ENCODE measurements around the gene UBA7.

The UBA7 gene

GRCh38 chr3:49813497-49814174 is at the start of gene UBA7:
Gene UBA7 (minus strand): TSS chr3:49813953. CDS start chr3:49813787, 166 bp downstream.
- Histone ChIP-seq H3K27me3 (ENCODE audit: insufficient read depth, low read length) (no peaks in the 10 kb centered on the region), H3F3A (ENCODE audit: insufficient read depth, low read length) (no peaks in the 10 kb centered on the region), H3K36me3 (ENCODE audit: insufficient read depth, low read length) (no peaks in the 10 kb centered on the region), H2AFZ (ENCODE audit: low read length) (peak within 1 kb of the TSS; percentile 94; the same call in 1 of the 2 replicates), H3K4me2 (ENCODE audit: low read length) (peak within 1 kb of the TSS; percentile 54), H4K20me1 (ENCODE audit: insufficient read depth, low read length) (no peaks in the 10 kb centered on the region), H3K27ac (ENCODE audit: low read depth, low read length, poor library complexity, severe bottlenecking) (no peak within 1 kb of the TSS), H3K9ac (ENCODE audit: low read length) (peak within 1 kb of the TSS; percentile 19; the same call in 1 of the 2 replicates), H3K4me3 (ENCODE audit: low read depth, low read length, poor library complexity, severe bottlenecking) (peak within 1 kb of the TSS; percentile 25), H3K9me2 (ENCODE audit: low read depth, low read length) (no peaks in the 10 kb centered on the region), H3K79me2 (ENCODE audit: insufficient read depth, low read length) (no peaks in the 10 kb centered on the region), H3K9me3 (ENCODE audit: low read length) (no peaks in the 10 kb centered on the region), H3K4me1 (ENCODE audit: insufficient read depth, low read length, severe bottlenecking) (peaks cover 6% of the 10 kb centered on the region)
- TF ChIP-seq EZH2 (IDR thresholded peaks at IDR 0.05; ENCODE audit: borderline replicate concordance, low read length): no peak
- TF ChIP-seq CTCF (IDR thresholded peaks at IDR 0.05; ENCODE audit: low read length): no peak

DNA sequence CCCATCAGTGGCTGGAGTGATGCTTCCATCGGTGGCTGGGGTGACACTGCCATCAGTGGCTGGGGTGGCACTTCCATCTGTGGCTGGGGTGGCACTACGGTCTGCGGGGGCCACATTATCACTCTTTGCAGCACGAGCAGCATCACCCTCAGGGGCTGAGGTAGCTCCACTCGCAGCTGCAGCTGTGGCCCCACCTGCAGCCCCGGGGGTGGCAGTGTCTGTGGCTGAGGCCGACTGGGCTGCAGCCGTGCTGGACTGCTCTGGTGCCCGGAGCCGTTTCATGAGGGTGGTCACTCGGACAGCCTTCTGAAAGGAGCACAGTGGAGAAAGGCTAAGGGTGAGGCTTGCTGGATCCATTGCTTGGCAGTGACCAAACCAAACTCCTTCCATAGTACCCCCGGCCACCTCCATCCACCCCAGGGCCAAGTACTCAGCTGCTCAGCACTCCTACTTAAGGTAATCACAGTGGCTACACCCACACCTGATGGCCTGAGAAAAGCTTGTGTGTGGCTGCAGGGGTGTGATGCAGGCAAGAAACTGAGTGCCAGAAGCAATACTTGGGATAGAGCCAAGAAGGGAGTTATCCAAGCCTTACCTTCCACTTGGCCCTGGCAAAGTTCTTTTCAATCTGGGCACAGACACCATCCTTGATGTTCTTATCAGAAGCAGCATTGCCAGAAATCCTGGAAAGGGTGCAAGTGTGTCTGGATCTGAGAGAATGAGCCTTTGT is 46.0 kb upstream of the UBA7 start:
- Histone ChIP-seq H3K4me1 (ENCODE audit: insufficient read depth, low read length, severe bottlenecking) (peaks cover 16% of the 10 kb centered on the region), H3K4me2 (ENCODE audit: low read length) (no peak overlapping the region), H2AFZ (ENCODE audit: low read length) (no peak overlapping the region), H4K20me1 (ENCODE audit: insufficient read depth, low read length) (no peaks in the 10 kb centered on the region), H3K9me3 (ENCODE audit: low read length) (no peaks in the 10 kb centered on the region), H3K36me3 (ENCODE audit: insufficient read depth, low read length) (no peaks in the 10 kb centered on the region), H3K27me3 (ENCODE audit: insufficient read depth, low read length) (no peaks in the 10 kb centered on the region; the same call in 1 of the 2 replicates), H3K4me3 (ENCODE audit: low read depth, low read length, poor library complexity, severe bottlenecking) (no peak overlapping the region), H3K79me2 (ENCODE audit: insufficient read depth, low read length) (peaks cover 12% of the 10 kb centered on the region), H3K9ac (ENCODE audit: low read length) (no peak overlapping the region), H3K9me2 (ENCODE audit: low read depth, low read length) (no peaks in the 10 kb centered on the region), H3K27ac (ENCODE audit: low read depth, low read length, poor library complexity, severe bottlenecking) (no peak overlapping the region), H3F3A (ENCODE audit: insufficient read depth, low read length) (no peaks in the 10 kb centered on the region)
- no peak for TF ChIP-seq EZH2 (IDR thresholded peaks at IDR 0.05; ENCODE audit: borderline replicate concordance, low read length)
- TF ChIP-seq CTCF (IDR thresholded peaks at IDR 0.05; ENCODE audit: low read length): no peak

DNA sequence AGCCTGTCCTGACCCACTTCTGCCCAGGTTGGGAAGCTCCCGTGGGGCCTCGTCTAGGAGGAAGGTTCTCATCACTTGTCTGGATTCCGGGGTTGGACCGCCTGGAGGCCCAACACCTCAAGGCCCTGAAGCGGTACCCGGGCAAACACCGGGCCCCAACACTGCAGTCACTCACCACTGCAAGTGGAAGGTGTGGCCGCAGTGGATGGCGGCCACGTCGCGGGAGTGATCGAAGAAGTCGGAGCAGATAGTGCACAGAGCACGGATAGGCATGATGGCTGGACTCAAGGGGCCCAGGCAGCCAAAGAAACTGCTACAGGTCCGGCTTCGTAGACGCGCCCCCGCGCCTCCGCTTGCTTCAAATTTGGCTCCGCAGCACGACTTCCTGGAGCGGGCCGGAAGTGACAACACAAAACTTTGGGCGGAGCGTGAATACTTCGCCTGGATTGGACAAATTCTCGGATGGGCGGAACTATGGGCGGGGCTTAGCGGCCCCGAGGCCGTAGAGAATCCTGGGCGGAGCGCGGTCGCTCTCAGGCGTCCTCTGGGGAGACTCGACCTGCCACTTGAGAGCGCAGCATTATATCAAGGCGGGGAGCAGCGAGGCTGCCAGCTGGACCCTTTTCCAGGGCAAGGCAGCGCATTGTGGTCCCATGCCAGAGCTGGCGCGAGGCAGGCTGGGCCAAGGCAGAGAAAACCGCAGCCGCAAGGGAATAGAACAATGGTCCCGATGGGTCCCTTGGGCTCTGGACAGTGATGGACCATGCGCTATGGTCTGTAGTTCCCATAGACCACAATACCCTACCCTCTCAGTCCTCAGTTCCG is 42.6 kb upstream of the UBA7 start, which contains the start of gene TRAIP:
TRAIP (minus strand) TSS at position 384 of the 825 bp plus-strand sequence; CDS start at position 273, 111 bp downstream.
- Histone ChIP-seq H3K36me3 (ENCODE audit: insufficient read depth, low read length) (no peaks in the 10 kb centered on the region), H3F3A (ENCODE audit: insufficient read depth, low read length) (no peaks in the 10 kb centered on the region), H3K79me2 (ENCODE audit: insufficient read depth, low read length) (peaks cover 14% of the 10 kb centered on the region), H3K9me3 (ENCODE audit: low read length) (no peaks in the 10 kb centered on the region), H3K27me3 (ENCODE audit: insufficient read depth, low read length) (no peaks in the 10 kb centered on the region; the same call in 1 of the 2 replicates), H2AFZ (ENCODE audit: low read length) (no peak within 1 kb of the TSS), H3K9me2 (ENCODE audit: low read depth, low read length) (no peaks in the 10 kb centered on the region), H4K20me1 (ENCODE audit: insufficient read depth, low read length) (no peaks in the 10 kb centered on the region), H3K9ac (ENCODE audit: low read length) (peak within 1 kb of the TSS; percentile 87), H3K4me3 (ENCODE audit: low read depth, low read length, poor library complexity, severe bottlenecking) (peak within 1 kb of the TSS; percentile 94), H3K4me1 (ENCODE audit: insufficient read depth, low read length, severe bottlenecking) (peaks cover 19% of the 10 kb centered on the region), H3K27ac (ENCODE audit: low read depth, low read length, poor library complexity, severe bottlenecking) (no peak within 1 kb of the TSS), H3K4me2 (ENCODE audit: low read length) (peak within 1 kb of the TSS; percentile 79)
- no peak for TF ChIP-seq CTCF (IDR thresholded peaks at IDR 0.05; ENCODE audit: low read length)
- TF ChIP-seq EZH2 (IDR thresholded peaks at IDR 0.05; ENCODE audit: borderline replicate concordance, low read length): no peak

Measured in OCI-LY1 (cell line).